Fibroblast of skin of back (primary cell): ENCODE data around the gene PRSS12.

Experiments used
- DNase-seq: peaks from one replicate; pipeline ENCODE4 v3.0.0-alpha.2; 2013

Gene PRSS12

DNA sequence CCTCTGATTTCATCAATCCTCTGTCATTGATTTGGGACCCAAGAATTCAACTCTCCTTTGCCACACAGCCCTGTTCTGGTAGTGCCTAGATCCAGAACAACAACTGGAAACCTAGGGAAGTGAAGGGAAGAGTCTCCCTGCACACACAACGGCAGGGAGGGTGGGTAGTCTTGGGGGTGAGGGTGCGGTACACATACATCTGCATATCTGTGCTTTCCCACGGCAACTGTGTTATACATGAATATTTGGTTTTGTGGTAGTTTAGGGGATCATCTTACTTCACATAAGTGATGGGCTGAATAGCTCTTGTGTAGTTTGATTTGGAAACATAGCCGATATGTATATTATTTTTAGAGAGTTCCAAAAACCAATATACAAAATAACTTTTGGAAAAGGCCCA is 3.3 kb upstream of the PRSS12 start:
- DNase-seq: no peak

DNA sequence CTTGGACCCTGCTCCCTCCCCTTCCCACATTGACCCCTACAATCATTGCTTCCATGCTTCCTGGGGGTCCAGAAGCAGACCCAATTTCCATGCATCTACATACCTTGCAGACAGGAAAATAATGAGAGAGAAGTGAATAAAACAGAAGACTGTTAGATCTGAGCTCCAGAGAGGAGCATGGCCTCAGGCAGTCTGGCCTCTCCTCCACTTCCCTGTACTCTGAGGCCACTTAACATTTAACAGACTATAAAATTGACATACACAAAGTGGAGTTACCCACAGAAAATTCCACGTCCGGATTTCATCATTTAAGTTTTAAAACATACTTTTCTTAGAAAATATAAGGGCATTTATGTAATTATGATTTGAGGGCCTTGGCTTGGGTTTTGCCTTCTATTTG is 2.1 kb upstream of the PRSS12 start:
- no peak for DNase-seq

DNA sequence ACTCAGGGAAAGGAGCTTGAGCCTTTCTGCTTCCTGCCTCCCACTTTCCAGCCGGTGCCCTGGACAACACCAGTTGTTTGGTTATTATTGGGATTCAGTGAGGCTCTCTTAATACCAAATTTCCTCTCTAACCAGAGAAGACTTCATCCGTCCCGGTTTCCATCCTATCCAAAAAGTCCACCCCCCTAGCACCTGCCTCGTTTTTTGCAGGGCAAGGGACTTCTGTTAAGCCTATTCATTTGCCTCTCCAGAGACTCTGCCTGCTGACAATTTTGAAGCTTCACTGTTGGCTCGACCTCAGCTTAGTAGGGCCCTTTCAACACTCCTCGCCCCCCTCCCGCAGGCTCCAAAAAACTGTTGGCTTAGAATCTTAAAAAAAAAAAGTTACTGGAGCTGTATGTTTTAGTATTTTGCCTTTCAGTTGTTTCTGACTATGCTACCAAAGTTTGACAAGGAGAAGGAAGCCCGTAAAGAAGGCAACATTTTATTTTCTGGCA is 779 bp upstream of the PRSS12 start:
- DNase-seq: no peak

DNA sequence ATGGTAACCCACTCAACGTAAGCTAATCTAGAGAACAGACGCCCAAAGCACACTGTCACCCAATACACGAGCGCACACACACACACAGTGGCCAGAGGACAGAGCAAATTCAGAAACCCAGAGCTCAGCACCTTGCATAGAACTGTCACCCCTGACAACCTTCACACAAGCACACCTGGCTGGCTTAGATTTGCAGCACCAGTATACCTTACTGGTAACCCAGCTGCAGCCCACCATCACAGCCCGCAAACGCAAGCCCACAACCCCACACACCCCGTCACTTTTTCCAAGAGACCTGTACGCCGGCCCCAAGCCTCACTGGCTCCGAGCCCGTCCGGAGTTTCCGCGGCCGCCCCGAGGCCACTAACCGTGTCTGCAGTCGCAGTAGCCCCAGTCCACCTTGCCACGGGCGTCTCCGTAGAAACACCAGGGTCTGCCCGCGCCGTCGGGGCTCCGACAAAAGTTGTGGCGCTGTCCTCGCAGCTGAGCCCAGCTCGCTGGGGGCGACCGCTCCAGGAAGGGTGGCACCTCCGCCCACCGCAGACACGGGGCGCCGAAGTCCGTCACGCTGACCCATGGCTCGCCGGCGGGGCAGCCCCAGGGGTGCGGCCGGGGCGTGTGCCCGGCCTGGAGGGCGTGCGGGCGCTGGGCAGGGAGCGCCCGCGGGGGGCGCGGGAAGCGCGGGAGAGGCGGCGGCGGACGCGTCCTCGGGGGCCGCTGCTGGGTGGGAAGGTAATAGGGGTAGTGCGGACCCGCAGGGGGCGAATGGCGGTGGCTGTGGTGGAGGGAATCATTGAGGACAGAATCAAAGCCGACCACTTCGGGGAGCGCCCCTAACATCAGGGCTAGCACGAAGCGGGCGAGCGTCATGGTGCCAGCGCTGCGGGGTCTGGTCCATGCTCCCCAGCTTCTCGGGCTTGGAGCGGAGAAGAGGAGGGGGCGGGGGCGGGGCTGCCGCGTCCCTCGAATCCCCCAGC is 664 bp downstream of the PRSS12 start:
- DNase-seq: peak; percentile 43

DNA sequence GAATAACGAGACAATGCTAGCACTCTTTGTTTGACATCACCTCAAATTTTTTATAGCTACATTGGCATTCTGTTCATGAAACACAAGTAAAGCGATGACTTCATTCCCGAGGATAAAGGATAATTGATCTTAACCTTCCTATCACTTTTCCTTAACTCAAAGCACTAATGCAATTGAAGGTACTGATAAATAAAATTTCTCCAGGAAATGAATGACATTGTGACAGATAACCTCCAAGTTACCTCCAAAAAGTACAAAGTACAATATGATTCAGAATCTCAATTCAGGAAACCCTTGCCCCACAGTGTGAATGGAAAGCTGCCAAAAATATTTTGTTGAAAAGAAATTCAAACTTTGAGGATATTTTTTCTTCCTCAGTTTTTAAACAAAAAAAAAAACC is 1.8 kb downstream of the PRSS12 start:
- DNase-seq: no peak

DNA sequence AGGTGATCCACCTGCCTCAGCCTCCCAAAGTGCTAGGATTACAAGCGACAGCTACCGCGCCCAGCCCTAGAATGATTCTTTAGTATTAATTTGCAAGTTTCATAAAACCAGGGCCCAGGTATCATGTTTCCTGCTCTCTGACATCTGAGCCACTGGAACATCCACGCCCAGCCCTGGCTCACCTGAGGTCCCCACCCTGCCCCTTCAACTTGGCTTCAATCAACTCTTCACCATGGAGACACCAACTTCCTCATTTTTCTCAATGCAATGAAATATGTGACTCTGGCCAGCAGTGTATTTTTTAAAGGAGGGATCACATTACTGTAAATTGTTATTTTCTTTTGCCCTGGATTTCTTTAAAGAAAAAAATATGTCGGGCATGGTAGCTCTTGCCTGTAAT is 3.9 kb downstream of the PRSS12 start:
- DNase-seq: no peak

DNA sequence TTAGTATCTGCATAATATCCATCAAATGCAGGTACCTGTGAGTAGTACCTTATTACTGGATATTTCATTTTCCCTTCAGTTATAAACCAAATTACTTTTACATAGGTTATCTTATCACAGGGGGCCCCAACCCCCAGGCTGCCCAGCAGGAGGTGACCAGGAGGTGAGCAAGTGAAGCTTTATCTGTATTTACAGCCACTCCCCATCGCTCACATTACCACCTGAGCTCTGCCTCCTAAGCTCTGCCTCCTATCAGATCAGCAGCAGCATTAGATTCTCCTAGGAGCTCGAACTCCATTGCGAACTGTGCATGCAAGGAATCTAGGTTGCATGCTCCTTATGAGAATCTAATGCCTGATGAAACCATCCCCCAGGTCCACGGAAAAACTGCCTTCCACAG is 6.3 kb downstream of the PRSS12 start:
- no peak for DNase-seq

DNA sequence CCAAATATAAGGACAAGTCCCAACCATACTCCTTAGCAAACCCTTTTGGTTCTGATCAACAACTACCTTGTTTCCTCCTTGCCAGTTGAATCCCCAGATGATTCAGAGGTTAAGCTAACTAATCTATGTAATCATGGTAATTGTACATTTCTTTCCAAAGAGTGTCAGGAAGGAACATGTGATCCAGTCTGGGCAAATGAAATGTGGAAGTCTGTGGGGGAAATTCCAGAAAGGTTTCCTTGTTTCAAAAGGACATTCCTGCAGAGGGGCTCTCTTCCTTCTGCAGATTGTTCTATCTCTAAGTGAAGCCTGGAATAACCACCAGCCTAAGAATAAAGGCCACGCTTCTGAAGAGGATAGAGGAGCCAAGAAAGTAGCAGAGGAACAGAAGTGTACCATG is 7.0 kb downstream of the PRSS12 start:
- no peak for DNase-seq

DNA sequence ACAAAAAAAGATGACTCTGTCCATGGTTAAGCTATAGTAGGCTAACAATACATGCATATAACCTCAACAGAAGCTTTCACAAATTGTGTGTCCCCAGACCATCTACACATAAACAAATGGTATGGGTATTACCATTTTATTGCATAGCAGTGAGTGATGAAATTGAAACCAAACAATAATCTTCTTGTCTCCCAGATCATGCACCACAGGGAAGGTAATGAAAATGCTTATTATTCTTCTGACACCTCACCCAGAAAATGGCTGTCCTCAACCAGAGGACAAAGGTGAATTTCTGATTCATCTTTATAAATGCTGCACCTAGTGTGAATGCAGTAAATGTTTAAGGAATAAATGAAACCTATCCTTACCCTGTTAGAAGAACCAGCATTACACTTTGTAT is 8.0 kb downstream of the PRSS12 start:
- DNase-seq: no peak

DNA sequence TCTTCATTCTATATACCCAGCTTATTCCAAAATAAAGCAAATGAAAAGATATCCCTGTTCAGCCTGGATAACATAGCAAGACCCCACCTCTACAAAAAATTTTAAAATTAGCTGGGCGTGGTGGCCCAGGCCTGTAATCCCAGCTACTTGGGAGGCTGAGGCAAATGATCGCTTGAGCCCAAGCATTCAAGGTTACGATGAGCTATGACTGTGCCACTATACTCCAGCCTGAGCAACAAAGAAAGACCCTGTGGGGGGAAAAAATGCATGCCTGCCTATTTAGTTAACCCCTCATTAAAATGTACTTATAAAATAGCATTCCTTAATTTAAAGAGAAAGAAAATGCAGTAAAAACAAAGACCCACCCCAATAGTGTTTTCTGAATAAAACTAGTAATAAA is 9.3 kb downstream of the PRSS12 start:
- no peak for DNase-seq

DNA sequence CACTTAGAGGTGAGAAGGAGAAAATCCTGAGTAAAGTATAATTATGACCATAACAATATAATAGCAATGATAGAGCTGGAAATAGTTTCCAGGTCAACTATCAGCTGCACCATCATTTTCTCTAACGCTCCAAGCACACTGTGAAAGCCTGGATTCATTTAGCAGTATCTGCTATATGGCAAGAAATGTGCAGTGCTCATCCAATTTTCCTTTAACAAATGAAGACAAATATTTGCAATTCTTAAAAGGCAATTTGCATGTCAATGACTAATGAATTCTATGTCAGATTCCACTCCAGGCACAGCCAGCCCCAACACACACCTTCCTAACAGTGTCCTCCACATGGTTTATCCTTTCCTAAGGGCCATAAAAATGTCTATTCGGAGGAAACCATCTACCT is 12.7 kb downstream of the PRSS12 start:
- no peak for DNase-seq

DNA sequence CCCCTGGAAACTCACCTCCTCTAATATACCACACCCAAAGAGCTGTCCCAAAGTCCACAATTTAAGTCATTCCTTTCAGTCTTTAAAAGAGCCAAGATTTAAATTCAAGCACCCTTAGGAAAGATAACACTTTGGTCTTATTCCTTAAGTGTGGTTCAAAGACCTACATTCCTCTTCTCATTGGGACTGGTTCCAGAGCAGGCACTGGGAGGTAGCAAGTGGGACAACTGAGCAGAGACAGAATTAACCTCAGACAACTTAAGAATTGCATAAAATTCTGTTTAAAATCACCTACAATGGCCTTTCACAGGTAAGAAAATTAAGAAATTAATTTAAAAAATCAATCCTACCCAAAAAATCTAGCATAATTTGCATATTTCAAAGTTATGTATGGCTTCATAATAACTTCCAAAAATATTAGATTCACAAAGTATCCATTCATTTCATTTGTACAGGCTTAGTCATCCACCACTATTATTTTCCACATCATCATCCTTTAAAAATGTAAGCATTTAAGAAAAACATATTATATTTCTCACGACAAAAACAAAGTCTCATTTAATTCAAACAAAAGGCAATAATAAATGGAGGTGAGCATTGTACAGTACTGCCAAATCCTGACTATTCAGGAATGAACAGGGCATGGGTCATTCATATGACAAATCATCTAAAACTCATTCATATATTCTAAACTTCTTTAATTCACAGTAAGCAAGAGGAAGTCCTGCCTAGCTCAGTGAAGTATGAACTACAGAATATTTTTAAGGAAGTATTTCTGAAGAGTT is 13.6 kb downstream of the PRSS12 start:
- peak; percentile 90 for DNase-seq

DNA sequence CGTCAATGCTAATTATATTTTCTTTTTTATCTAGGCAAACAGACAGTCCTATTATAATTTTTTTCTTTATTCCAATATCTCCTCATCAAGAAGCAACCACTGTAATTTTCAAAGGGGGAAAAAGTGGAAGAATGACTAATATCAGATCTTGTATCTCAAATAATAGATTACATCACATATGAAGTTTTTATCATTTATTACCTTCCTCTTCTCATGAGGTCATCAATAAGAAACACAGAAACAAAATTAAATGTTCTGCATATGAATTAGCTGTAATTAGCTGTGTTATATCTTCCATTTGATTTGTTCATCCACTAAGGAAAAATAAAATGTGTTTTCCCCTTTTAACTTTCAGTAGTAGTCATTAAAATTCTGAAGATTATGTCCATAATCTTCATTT is 14.3 kb downstream of the PRSS12 start:
- DNase-seq: no peak

DNA sequence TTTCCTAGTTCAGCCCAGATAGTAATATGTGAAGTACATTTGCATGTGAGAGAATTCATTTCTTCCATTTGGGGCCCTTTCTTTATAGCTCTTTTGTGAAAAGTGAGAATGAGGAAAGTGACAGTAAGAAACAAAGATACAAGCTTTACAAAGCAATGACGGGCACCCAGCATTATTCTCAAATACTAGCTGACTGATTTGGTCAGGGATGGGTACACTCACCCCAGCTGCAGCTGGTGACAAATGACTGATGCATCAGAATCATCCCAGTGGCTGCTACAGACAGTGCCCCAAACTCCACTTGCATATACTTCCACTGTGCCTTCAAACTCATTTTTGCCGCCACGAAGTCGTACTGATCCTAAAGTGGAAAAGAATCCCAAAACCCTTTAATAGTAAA is 14.8 kb downstream of the PRSS12 start:
- DNase-seq: peak; percentile 68

DNA sequence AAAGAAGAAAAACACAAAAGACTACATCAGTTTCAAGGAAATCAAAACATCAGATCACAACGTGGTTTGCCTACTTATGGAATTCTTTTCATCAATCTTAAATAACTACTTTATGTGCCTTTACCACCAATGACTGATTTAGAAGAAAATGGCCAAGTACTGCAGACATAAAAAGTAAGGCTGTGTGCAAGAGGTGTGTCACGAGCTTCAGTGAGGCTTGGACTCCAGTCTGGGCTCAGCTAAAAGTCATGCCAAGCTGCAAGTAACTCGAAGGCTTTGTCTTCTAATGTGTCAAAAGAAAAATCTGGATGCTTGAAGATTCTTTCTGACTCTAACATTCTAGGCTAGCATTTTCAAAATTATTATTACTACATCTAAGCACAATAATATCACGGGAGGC is 17.0 kb downstream of the PRSS12 start:
- no peak for DNase-seq

DNA sequence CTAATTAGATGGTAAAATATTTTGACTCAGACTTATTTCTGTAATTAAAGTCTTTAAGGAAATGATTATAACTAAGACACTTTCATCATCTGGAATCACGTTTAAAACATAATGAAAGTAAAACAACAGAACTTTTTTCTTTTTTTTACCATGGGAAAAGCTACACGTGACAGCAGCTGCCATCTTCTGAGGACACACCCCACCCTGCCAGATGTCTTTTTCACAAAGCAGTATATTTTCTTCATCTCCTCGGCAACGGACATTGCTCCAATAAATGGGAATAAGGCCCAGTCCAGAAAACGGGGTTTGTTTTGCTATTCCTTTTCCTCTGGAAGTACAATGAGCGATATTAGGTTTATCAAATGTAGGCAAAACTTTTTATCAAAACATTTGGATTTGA is 17.5 kb downstream of the PRSS12 start:
- DNase-seq: no peak

DNA sequence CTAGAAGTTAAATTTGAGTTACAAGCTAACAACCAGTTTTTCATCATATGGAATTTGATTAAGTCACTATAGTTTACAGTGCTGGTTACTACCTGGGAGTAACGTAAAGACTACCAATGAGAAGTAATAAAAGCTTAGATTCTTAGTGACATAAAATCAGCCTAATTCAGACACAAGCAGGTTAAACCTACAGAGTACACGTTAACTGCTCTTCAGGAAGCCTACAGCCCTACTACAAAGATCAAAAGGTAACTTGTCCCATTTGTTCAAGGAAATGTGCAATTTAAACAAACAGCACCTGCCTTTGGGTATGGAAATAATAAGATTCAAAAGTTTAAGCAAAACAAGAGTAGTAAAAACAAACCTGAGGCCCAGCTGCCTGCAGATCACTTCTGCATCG is 21.5 kb downstream of the PRSS12 start:
- no peak for DNase-seq

DNA sequence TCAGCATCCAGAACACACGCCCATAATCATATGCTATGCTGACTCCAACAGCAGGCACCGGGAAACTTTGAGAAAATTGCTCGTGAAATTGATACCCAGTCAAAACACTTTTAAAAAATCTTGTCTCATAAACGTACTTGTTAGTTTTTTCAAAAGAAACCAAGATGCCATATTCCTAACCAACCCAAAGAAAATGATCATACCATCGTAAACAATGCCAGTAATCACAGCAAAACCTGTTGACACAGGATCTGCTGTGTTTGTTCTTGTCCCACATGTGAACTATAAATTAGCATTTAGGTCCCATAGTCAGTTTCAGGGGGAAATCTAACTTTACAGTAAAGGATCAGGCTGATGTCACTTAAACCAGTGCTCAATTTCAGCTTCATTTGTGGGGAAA is 23.0 kb downstream of the PRSS12 start:
- no peak for DNase-seq

DNA sequence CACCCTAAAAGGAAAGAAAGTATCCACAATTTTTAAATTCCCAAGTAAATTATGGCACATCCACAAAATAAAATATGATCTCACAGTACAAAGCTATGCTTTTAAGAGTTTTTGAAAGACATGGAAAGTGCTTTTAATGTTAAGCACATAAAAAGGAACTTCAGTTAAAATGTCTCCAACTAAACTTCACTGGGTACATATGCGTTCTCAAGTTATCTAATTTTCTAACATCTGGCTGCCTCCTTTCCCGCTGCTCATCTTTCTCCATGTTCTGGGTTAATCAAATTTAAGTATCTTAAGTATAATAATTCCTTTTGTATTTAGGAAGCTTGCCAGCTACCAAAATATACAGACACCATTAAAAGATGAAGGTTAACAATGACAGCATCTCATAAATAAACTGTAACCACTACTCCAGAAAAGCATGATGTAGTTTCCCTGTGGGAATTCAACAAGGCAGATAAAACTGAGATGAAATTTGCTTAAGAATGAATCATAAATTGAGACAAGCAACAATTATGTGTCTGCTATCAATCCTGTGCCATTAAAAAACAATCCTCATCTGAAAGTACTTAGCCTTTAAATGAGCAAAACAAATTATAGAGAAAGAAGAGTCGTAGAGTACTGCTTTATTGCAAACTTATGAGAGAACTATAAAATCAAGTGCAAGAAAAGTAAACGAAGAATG is 25.1 kb downstream of the PRSS12 start:
- peak; percentile 76 for DNase-seq

DNA sequence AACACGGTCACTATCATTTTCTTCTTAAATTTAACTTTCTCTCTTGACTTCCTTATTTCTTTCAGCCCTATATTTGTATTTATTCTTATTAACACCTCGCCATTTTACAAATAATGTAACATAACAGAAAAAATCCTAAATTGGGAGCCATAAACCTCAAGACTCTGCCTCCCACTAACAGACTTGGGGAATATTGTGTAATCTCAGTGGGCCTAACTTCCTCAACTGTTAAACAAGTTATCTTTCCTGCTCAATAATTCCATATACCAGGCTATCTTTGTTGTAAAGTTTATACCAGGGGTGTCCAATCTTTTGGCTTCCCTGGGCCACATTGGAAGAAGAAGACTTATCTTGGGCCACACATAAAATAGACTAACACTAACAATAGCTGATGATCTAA is 26.2 kb downstream of the PRSS12 start:
- no peak for DNase-seq

DNA sequence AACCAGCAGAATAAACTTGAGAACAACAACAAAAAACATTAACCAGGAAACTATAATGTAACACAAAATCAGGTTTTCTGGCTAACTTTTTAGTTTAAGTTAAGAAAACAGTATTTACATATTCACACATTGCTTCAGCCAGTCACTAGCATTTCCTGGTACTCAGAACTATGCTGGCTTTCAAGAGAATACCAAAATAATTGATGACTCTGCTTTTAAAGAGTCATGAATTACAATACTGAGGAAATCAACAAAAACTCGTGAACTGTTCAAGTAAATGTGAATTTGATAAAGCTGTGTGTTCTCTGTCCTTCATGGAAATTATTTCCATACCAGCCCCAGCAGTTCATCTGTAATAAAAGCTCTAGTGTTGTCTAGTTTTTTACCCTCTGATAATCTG is 27.4 kb downstream of the PRSS12 start:
- DNase-seq: no peak

DNA sequence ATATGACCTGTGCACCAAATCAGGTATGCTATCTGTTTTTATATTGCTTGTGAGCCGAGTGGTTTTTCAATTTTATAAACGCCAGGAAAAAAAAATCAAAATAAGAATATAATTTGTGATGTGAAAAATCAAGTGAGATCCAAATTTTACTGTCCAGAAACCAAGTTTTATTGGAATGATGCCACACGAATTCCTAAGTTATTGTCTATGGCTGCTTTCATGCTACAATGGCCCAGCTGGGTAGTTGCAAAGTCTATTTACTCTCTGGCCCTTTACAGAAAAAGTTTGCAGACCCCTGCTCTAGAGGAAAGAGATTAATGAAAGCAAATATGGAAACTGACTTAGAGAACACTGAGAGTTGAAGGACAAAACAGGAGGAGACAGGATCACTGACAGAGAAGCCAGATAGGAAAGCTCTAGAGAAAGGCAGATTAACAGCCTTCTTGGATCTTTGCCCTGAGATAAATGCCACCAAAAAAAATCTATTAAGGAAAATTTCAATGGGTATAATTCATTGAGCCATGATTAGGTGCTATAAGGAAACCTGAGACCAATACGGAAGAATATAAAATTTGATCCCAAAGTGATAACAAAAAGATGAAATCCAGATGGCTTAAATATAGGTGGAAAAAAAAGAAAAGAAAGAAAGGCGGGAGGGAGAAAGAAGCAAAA is 29.8 kb downstream of the PRSS12 start:
- DNase-seq: no peak

DNA sequence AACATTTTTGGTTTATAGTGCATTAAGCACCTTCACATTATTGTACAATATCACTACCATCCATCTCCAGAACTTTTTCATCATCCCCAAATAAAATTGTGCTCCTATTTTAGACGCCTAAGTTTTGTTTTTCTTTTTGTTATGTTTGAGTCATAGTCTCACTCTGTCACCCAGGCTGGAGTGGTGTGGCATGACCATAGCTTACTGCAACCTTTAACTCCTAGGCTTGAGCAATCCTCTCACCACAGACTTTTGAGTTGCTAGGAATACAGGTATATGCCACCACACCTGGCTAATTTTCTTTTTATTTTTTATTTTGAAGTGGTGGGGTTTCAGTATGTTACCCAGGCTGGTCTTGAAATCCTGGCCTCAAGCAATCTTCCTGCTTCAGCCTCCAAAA is 33.9 kb downstream of the PRSS12 start:
- peak; percentile 14 for DNase-seq
